Right cardiac atrium (tissue), 5 donors: ENCODE measurements around the gene SLIT1. TPM values are rescaled to one million over a fixed set of nuclear protein-coding genes. Genes with fewer than 3 reads are reported as not detected.

Experiments
- ATAC-seq, 2 donors: fragments of 200-7000 bp; cut with Tn5 transposase; one replicate each; pipeline versions ENCODE4 v1.8.0 to v1.9.1; 2020; ENCODE audit warnings: moderate library complexity in 2 of 2, mild to moderate bottlenecking in 1 of 2
- DNase-seq, 3 donors: peaks; one replicate each; pipeline ENCODE4 v3.0.0-alpha.2; 2020
- H3K27ac ChIP-seq: one replicate; pipeline ENCODE4 v1.5.1; 2013; ENCODE audit warnings: mild to moderate bottlenecking, low read length, control low read depth, moderate library complexity
- H3K27me3 ChIP-seq: one replicate; pipeline ENCODE4 v1.6.1; 2013; ENCODE audit not compliant: control insufficient read depth, insufficient read depth
- H3K4me1 ChIP-seq: one replicate; pipeline ENCODE4 v1.6.1; 2013; ENCODE audit warnings: low read length; ENCODE audit not compliant: control insufficient read depth, insufficient read depth
- H3K4me3 ChIP-seq: one replicate; pipeline ENCODE4 v1.5.1; 2013; ENCODE audit warnings: low read length, control low read depth
- H3K9me3 ChIP-seq: one replicate; pipeline ENCODE4 v1.6.1; 2013; ENCODE audit warnings: low read length; ENCODE audit not compliant: control insufficient read depth
- WGBS: extraction: QIAGEN DNeasy Blood & Tissue Kit; methylation state at CpG from one replicate; pipeline ENCODE4 v1.1.7; 2013; 5-methylcytosine and 5-hydroxymethylcytosine counted together
- intact Hi-C, 4 donors: fragments of 100-400 bp; cut with DNase I; formaldehyde crosslinking; loops; one replicate each; pipeline versions ENCODE4 v1.11.0 to v1.14.0; 2022 to 2023
- polyA plus RNA-seq: library from polyadenylated mRNA; stranded (reverse); fragments of 200-250 nt; gene quantifications from one replicate; pipeline ENCODE4 v1.2.3, GENCODE V29; 2013
- total RNA-seq, 4 donors: library from RNA; stranded (reverse); fragmentation: NEBNext Ultra II Directional; extraction: Animal tissue kit (Norgen Biotek cat#: 25700); gene quantifications; one replicate each; pipeline ENCODE4 v1.2.1, GENCODE V29; 2021
- donor health status: healthy with polysubstance abuse.
- donor health status: DM: no; HTN: yes; CAD: no.
- donor health status: DM: no; HTN: no; CAD: no.
- donor health status: DM: no; HTN: yes; CAD: no; lungs with severe emphysema.
- donor health status: DM: yes; HTN: yes; CAD: no.

Gene SLIT1
- total and polyA plus RNA-seq, 5 donors, result 0.11 to 0.29 (median 0.17) TPM

GRCh38 chr10:97047788-97048187 lies 138.0 kb downstream of the SLIT1 start:
- intact Hi-C loops, result no loop called here
- Histone ChIP-seq H3K27ac (no peak overlapping the region), H3K4me3 (no peak overlapping the region), H3K4me1 (no peaks in the 10 kb centered on the region), H3K27me3 (no peaks in the 10 kb centered on the region), H3K9me3 (no peaks in the 10 kb centered on the region)
- ATAC-seq, result peak in 1 of 2 donors; percentile 11
- DNase-seq, result peak in 1 of 3 donors; percentile 15
- 92% methylated on average over 9 of the region's 9 CpGs for WGBS

GRCh38 chr10:97047083-97047736 lies 138.5 kb downstream of the SLIT1 start:
- DNase-seq, result no peak
- Histone ChIP-seq H3K4me1 (no peaks in the 10 kb centered on the region), H3K4me3 (no peak overlapping the region), H3K9me3 (no peaks in the 10 kb centered on the region), H3K27me3 (no peaks in the 10 kb centered on the region), H3K27ac (no peak overlapping the region)
- 79% methylated on average over 5 of the region's 5 CpGs for WGBS
- intact Hi-C loops, result no loop called here
- peak in 1 of 2 donors; percentile 8 for ATAC-seq

- H3K27me3 ChIP-seq, result no peaks in the 10 kb centered on the region
- DNase-seq, result peak in 1 of 3 donors; percentile 50
- no peaks in the 10 kb centered on the region for H3K9me3 ChIP-seq
- ATAC-seq, result peak in 1 of 2 donors; percentile 15
- H3K4me1 ChIP-seq, result no peaks in the 10 kb centered on the region
- no peak overlapping the region for H3K27ac ChIP-seq
- WGBS, result 56% methylated on average over 11 of the region's 11 CpGs
- H3K4me3 ChIP-seq, result no peak overlapping the region
- intact Hi-C loops, result no loop called here
Measured at GRCh38 chr10:97046456-97047082, 139.2 kb downstream of the SLIT1 start.

- 91% methylated on average over 14 of the region's 14 CpGs for WGBS
Measured at GRCh38 chr10:97043563-97043855, 142.2 kb downstream of the SLIT1 start.

GRCh38 chr10:97042716-97043562 lies 142.8 kb downstream of the SLIT1 start:
- DNase-seq, result no peak
- peaks cover 1% of the 10 kb centered on the region for H3K4me1 ChIP-seq
- no peak overlapping the region for H3K4me3 ChIP-seq
- no peaks in the 10 kb centered on the region for H3K27me3 ChIP-seq
- no peak for ATAC-seq
- 91% methylated on average over 38 of the region's 38 CpGs for WGBS
- H3K27ac ChIP-seq, result no peak overlapping the region
- intact Hi-C loops, result no loop called here
- H3K9me3 ChIP-seq, result no peaks in the 10 kb centered on the region

More at GRCh38 chr10:97043563-97043855, 142.2 kb downstream of the SLIT1 start:
- no peak for ATAC-seq
- no peaks in the 10 kb centered on the region for H3K27me3 ChIP-seq
- intact Hi-C loops, result no loop called here
- no peak overlapping the region for H3K4me3 ChIP-seq
- H3K4me1 ChIP-seq, result no peaks in the 10 kb centered on the region
- DNase-seq, result no peak
- no peak overlapping the region for H3K27ac ChIP-seq
- no peaks in the 10 kb centered on the region for H3K9me3 ChIP-seq

- Histone ChIP-seq H3K9me3 (no peaks in the 10 kb centered on the region), H3K27me3 (no peaks in the 10 kb centered on the region), H3K4me1 (peaks cover 4% of the 10 kb centered on the region), H3K27ac (no peak overlapping the region), H3K4me3 (no peak overlapping the region)
- WGBS, result 92% methylated on average over 5 of the region's 5 CpGs
- DNase-seq (no peak), ATAC-seq (no peak)
- intact Hi-C loops, result no loop called here
Measured at GRCh38 chr10:97042081-97042480, 143.7 kb downstream of the SLIT1 start.

GRCh38 chr10:97040706-97041105 lies 145.1 kb downstream of the SLIT1 start:
- no peaks in the 10 kb centered on the region for H3K9me3 ChIP-seq
- H3K4me3 ChIP-seq, result no peak overlapping the region
- intact Hi-C loops, result no loop called here
- H3K4me1 ChIP-seq, result peaks cover 4% of the 10 kb centered on the region
- ATAC-seq (no peak), DNase-seq (no peak)
- WGBS, result 87% methylated on average over 8 of the region's 8 CpGs
- H3K27ac ChIP-seq, result no peak overlapping the region
- no peaks in the 10 kb centered on the region for H3K27me3 ChIP-seq

GRCh38 chr10:97040248-97040584 lies 145.5 kb downstream of the SLIT1 start:
- Histone ChIP-seq H3K4me1 (peaks cover 4% of the 10 kb centered on the region), H3K4me3 (no peak overlapping the region), H3K27ac (no peak overlapping the region), H3K9me3 (no peaks in the 10 kb centered on the region), H3K27me3 (no peaks in the 10 kb centered on the region)
- DNase-seq (no peak), ATAC-seq (no peak)
- 98% methylated on average over 9 of the region's 9 CpGs for WGBS
- intact Hi-C loops, result no loop called here

- Histone ChIP-seq H3K4me1 (peaks cover 4% of the 10 kb centered on the region), H3K27ac (no peak overlapping the region), H3K4me3 (no peak overlapping the region), H3K9me3 (no peaks in the 10 kb centered on the region), H3K27me3 (no peaks in the 10 kb centered on the region)
- DNase-seq (no peak), ATAC-seq (no peak)
- intact Hi-C loops, result no loop called here
- WGBS, result 85% methylated on average over 16 of the region's 16 CpGs
Measured at GRCh38 chr10:97039538-97040247, 146.1 kb downstream of the SLIT1 start.

- H3K9me3 ChIP-seq, result no peaks in the 10 kb centered on the region
- ATAC-seq, result no peak
- H3K27ac ChIP-seq, result no peak overlapping the region
- WGBS, result 93% methylated on average over 7 of the region's 7 CpGs
- no peak for DNase-seq
- H3K27me3 ChIP-seq, result no peaks in the 10 kb centered on the region
- peaks cover 4% of the 10 kb centered on the region for H3K4me1 ChIP-seq
- intact Hi-C loops, result no loop called here
- H3K4me3 ChIP-seq, result no peak overlapping the region
Measured at GRCh38 chr10:97038688-97039087, 147.1 kb downstream of the SLIT1 start.
